Common myeloid progenitor, CD34-positive (primary cell): ENCODE measurements around the gene SPRR2B.
A peak's percentile ranks its signal among the peaks of the same experiment; 100 is the strongest.
"Not testable (repeated sequence)": the region's sequence is repeated elsewhere in the genome, so short reads cannot be mapped to it uniquely, and the experiment has no call there.

Source experiments
- CTCF ChIA-PET: fragments of 350-600 bp; sonication (Branson Sonifier 250); formaldehyde crosslinking; loops from one replicate; lab custom pipeline; 2021; ENCODE audit warnings: antibody characterized with exemption; lab: Charles Lee
- POLR2A ChIA-PET: fragments of 350-600 bp; sonication (Branson Sonifier 250); formaldehyde crosslinking; loops from one replicate; lab custom pipeline; 2021; ENCODE audit warnings: antibody characterized with exemption; lab: Charles Lee
- DNase-seq, 3 donors: peaks; one replicate each; pipeline versions ENCODE4 v3.0.0 to v3.0.0-alpha.2; 2013
- H3K27ac ChIP-seq, 2 experiments: 1 replicate in 1 of 2; 2 replicates in 1 of 2; pipeline ENCODE4 v1.7.0; 2013; ENCODE audit warnings: inconsistent platforms in 2 of 2, low read length in 2 of 2, mild to moderate bottlenecking in 2 of 2, low read depth in 1 of 2, moderate library complexity in 1 of 2; ENCODE audit not compliant: severe bottlenecking in 2 of 2, insufficient read depth in 1 of 2, poor library complexity in 1 of 2
- H3K27me3 ChIP-seq, 5 experiments: replicated peaks in 2 of 5; 1 replicate in 3 of 5; 2 replicates in 2 of 5; pipeline versions ENCODE4 v1.6.1 to v1.7.0; 2013; ENCODE audit warnings: low read length in 4 of 5, mild to moderate bottlenecking in 2 of 5, moderate library complexity in 2 of 5, inconsistent platforms in 1 of 5; ENCODE audit not compliant: insufficient read depth in 5 of 5, control insufficient read depth in 4 of 5
- H3K36me3 ChIP-seq, 4 experiments: 1 replicate in 2 of 4; 2 replicates in 2 of 4; pipeline versions ENCODE4 v1.6.1 to v1.7.0; 2013; ENCODE audit warnings: low read length in 3 of 4, control low read depth in 1 of 4, mild to moderate bottlenecking in 1 of 4; ENCODE audit not compliant: control insufficient read depth in 4 of 4, insufficient read depth in 4 of 4
- H3K4me1 ChIP-seq, 4 experiments: 1 replicate in 3 of 4; 2 replicates in 1 of 4; pipeline versions ENCODE4 v1.6.1 to v1.7.1; 2013; ENCODE audit warnings: low read length in 3 of 4, mild to moderate bottlenecking in 3 of 4, control low read depth in 1 of 4, inconsistent platforms in 1 of 4, moderate library complexity in 1 of 4; ENCODE audit not compliant: control insufficient read depth in 4 of 4, insufficient read depth in 4 of 4; ENCODE audit errors: control extremely low read depth in 1 of 4
- H3K4me3 ChIP-seq, 7 experiments: 1 replicate in 4 of 7; 2 replicates in 3 of 7; pipeline versions ENCODE4 v1.5.1 to v1.7.0; 2013; ENCODE audit warnings: mild to moderate bottlenecking in 7 of 7, low read length in 6 of 7, moderate library complexity in 6 of 7, inconsistent platforms in 2 of 7, low read depth in 2 of 7, control low read depth in 1 of 7; ENCODE audit not compliant: insufficient read depth in 4 of 7, control insufficient read depth in 1 of 7; ENCODE audit errors: extremely low read depth in 1 of 7
- H3K9me3 ChIP-seq, 5 experiments: 1 replicate in 4 of 5; 2 replicates in 1 of 5; pipeline versions ENCODE4 v1.6.1 to v1.7.1; 2013; ENCODE audit warnings: low read length in 4 of 5, mild to moderate bottlenecking in 2 of 5, inconsistent platforms in 1 of 5, low read depth in 1 of 5, moderate library complexity in 1 of 5; ENCODE audit not compliant: control insufficient read depth in 4 of 5, insufficient read depth in 2 of 5; ENCODE audit errors: control extremely low read depth in 1 of 5
- WGBS: methylation state at CpG from one replicate; pipeline ENCODE4 v1.1.5; 2013; ENCODE audit not compliant: insufficient coverage; 5-methylcytosine and 5-hydroxymethylcytosine counted together

The SPRR2B gene

GRCh38 chr1:153058826-153059784 is 12.3 kb downstream of the SPRR2B start:
- Histone ChIP-seq H3K4me3 (no peak overlapping the region), H3K4me1 (peaks cover 0 to 8% (median 0%) of the 10 kb centered on the region in 4 experiments), H3K9me3 (no peaks in the 10 kb centered on the region), H3K27me3 (peaks cover 0 to 3% (median 1%) of the 10 kb centered on the region in 5 experiments), H3K27ac (no peak overlapping the region), H3K36me3 (no peaks in the 10 kb centered on the region)
- ChIA-PET POLR2A (no interaction called here), CTCF (no interaction called here)
- WGBS: 35% methylated on average over 3 of the region's 6 CpGs
- peak; percentile 59 to 91 (median 71) for DNase-seq

GRCh38 chr1:153058154-153058553 is 13.3 kb downstream of the SPRR2B start:
- ChIA-PET POLR2A (no interaction called here), CTCF (no interaction called here)
- Histone ChIP-seq H3K9me3 (no peaks in the 10 kb centered on the region), H3K27me3 (peaks cover 0 to 3% (median 1%) of the 10 kb centered on the region in 5 experiments), H3K4me3 (no peak overlapping the region), H3K4me1 (peaks cover 0 to 8% (median 0%) of the 10 kb centered on the region in 4 experiments), H3K36me3 (no peaks in the 10 kb centered on the region), H3K27ac (no peak overlapping the region)
- no peak for DNase-seq
- WGBS: no CpG with 5 or more reads among the region's 2 CpGs

- no peaks in the 10 kb centered on the region for H3K36me3 ChIP-seq
- POLR2A ChIA-PET: no interaction called here
- no peak within 1 kb of the TSS for H3K27ac ChIP-seq
- H3K27me3 ChIP-seq: peaks cover 0 to 3% (median 1%) of the 10 kb centered on the region in 5 experiments
- peaks cover 0 to 8% (median 0%) of the 10 kb centered on the region in 4 experiments for H3K4me1 ChIP-seq
- 100% methylated on average over 1 of the region's 2 CpGs for WGBS
- no peak within 1 kb of the TSS for H3K4me3 ChIP-seq
- CTCF ChIA-PET: no interaction called here
- no peak for DNase-seq
- no peaks in the 10 kb centered on the region for H3K9me3 ChIP-seq
Measured at GRCh38 chr1:153057375-153057774, 14.0 kb downstream of the SPRR2B start, which contains the start of gene SPRR2A. TSS of gene SPRR2A (minus strand) at chr1:153057512. CDS start at chr1:153056735, 777 bp downstream.

- H3K27me3 ChIP-seq, H3K27ac ChIP-seq, H3K9me3 ChIP-seq, POLR2A ChIA-PET, H3K4me1 ChIP-seq, DNase-seq, CTCF ChIA-PET, H3K36me3 ChIP-seq, H3K4me3 ChIP-seq: not testable (repeated sequence)
- WGBS: 90% methylated on average over 1 of the region's 3 CpGs
Measured at GRCh38 chr1:153056111-153056510, 15.3 kb downstream of the SPRR2B start.

GRCh38 chr1:153049211-153049610 is 22.2 kb downstream of the SPRR2B start:
- H3K4me1 ChIP-seq: no peaks in the 10 kb centered on the region

GRCh38 chr1:153040950-153041631 is 30.3 kb downstream of the SPRR2B start, which contains the start of gene SPRR2D:
TSS of gene SPRR2D (minus strand) at chr1:153041120. CDS start at chr1:153040346, 774 bp downstream.
- Histone ChIP-seq H3K9me3 (peaks cover 0 to 1% (median 0%) of the 10 kb centered on the region in 5 experiments), H3K36me3 (no peaks in the 10 kb centered on the region), H3K4me1 (no peaks in the 10 kb centered on the region), H3K27ac (no peak within 1 kb of the TSS), H3K4me3 (no peak within 1 kb of the TSS), H3K27me3 (peaks cover 2 to 18% (median 7%) of the 10 kb centered on the region in 5 experiments)
- no peak for DNase-seq
- 81% methylated on average over 3 of the region's 4 CpGs for WGBS
- ChIA-PET POLR2A (no interaction called here), CTCF (no interaction called here)

More at GRCh38 chr1:153049211-153049610, 22.2 kb downstream of the SPRR2B start:
- 100% methylated on average over 1 of the region's 2 CpGs for WGBS
- H3K27me3 ChIP-seq: peaks cover 0 to 3% (median 0%) of the 10 kb centered on the region in 5 experiments
- H3K4me3 ChIP-seq: no peak overlapping the region
- peaks cover 0 to 4% (median 0%) of the 10 kb centered on the region in 5 experiments for H3K9me3 ChIP-seq
- H3K27ac ChIP-seq: no peak overlapping the region
- no peak for DNase-seq
- no peaks in the 10 kb centered on the region for H3K36me3 ChIP-seq
- CTCF ChIA-PET: no interaction called here
- POLR2A ChIA-PET: no interaction called here
